OCI-LY3 (cell line): ENCODE results near the gene INHBE.
"Not testable (repeated sequence)": the region's sequence is repeated elsewhere in the genome, so short reads cannot be mapped to it uniquely, and the experiment has no call there.

Experiments used
- H2AFZ ChIP-seq: fragments of 200-600, 300-600 bp; shearing (Covaris generic); 2 replicates; pipeline ENCODE4 v1.6.0; 2014; ENCODE audit warnings: antibody characterized with exemption, low read depth, low read length
- H3K27ac ChIP-seq: fragments of 200-600, 300-600 bp; sonication (generic); 2 replicates; pipeline ENCODE4 v1.5.1; 2014; ENCODE audit warnings: mild to moderate bottlenecking, low read length, moderate library complexity, mixed read lengths
- H3K27me3 ChIP-seq: fragments of 200-600, 300-600 bp; sonication (generic); 2 replicates; pipeline ENCODE4 v1.6.1; 2014; ENCODE audit warnings: low read depth, low read length, mixed read lengths
- H3K36me3 ChIP-seq: fragments of 200-600, 300-600 bp; sonication (generic); replicated peaks from 2 replicates; pipeline ENCODE3; 2014; ENCODE audit warnings: low read depth, low read length, mixed read lengths
- H3K4me1 ChIP-seq: fragments of 300-600, 200-600 bp; sonication (generic); 2 replicates; pipeline ENCODE4 v1.6.1; 2014; ENCODE audit warnings: low read length, mixed read lengths
- H3K4me2 ChIP-seq: fragments of 200-600, 300-600 bp; sonication (generic); 2 replicates; pipeline ENCODE4 v1.6.1; 2014; ENCODE audit warnings: low read length, mixed read lengths
- H3K4me3 ChIP-seq: fragments of 300-600, 200-600 bp; sonication (generic); 2 replicates; pipeline ENCODE4 v1.5.1; 2014; ENCODE audit warnings: antibody characterized with exemption, mild to moderate bottlenecking, low read length, moderate library complexity
- H3K79me2 ChIP-seq: fragments of 300-600, 200-600 bp; shearing (Covaris generic); 2 replicates; pipeline ENCODE4 v1.6.1; 2014; ENCODE audit warnings: mild to moderate bottlenecking, low read length, mixed read lengths
- H3K9ac ChIP-seq: fragments of 300-600, 200-600 bp; shearing (Covaris generic); 2 replicates; pipeline ENCODE4 v1.6.0; 2014; ENCODE audit warnings: mild to moderate bottlenecking, low read length, moderate library complexity
- H3K9me3 ChIP-seq: fragments of 200-600, 300-600 bp; shearing (Covaris generic); 2 replicates; pipeline ENCODE4 v1.6.1; 2014; ENCODE audit warnings: low read length, mixed read lengths; ENCODE audit not compliant: insufficient read depth
- H4K20me1 ChIP-seq: fragments of 200-600, 300-600 bp; sonication (generic); 2 replicates; pipeline ENCODE4 v1.6.1; 2016; ENCODE audit warnings: low read length, mixed read lengths; ENCODE audit not compliant: insufficient read depth
- CTCF ChIP-seq: fragments of 200-600, 300-600 bp; sonication (generic); IDR thresholded peaks from 2 replicates; pipeline ENCODE4 v1.5.1; 2014; ENCODE audit warnings: antibody characterized with exemption, low read length, low read depth
- EZH2phosphoT487 ChIP-seq: fragments of 200-600 bp; shearing (Covaris generic); IDR thresholded peaks from 2 replicates; pipeline ENCODE4 v1.6.1; 2018; ENCODE audit warnings: antibody characterized with exemption, mixed run types, low read depth

Gene INHBE

GRCh38 chr12:57500213-57500612 is 45.1 kb downstream of the INHBE start:
- H3K4me3 ChIP-seq, result no peak overlapping the region
- no peak overlapping the region for H3K4me2 ChIP-seq
- H3K79me2 ChIP-seq, result peaks cover 4% of the 10 kb centered on the region; the same call in 1 of the 2 replicates

GRCh38 chr12:57502311-57502969 is 47.3 kb downstream of the INHBE start:
- H2AFZ ChIP-seq, H3K4me3 ChIP-seq, H3K79me2 ChIP-seq, H3K9me3 ChIP-seq, H3K9ac ChIP-seq, H3K27me3 ChIP-seq, H3K4me2 ChIP-seq, H3K27ac ChIP-seq, H4K20me1 ChIP-seq, H3K4me1 ChIP-seq: not testable (repeated sequence)
- H3K36me3 ChIP-seq, result peaks cover 59% of the 10 kb centered on the region

More at GRCh38 chr12:57500213-57500612, 45.1 kb downstream of the INHBE start:
- H3K27me3 ChIP-seq, result no peaks in the 10 kb centered on the region
- H3K27ac ChIP-seq, result no peak overlapping the region
- no peaks in the 10 kb centered on the region for H3K9me3 ChIP-seq
- H3K4me1 ChIP-seq, result no peaks in the 10 kb centered on the region
- H4K20me1 ChIP-seq, result no peaks in the 10 kb centered on the region
- H3K36me3 ChIP-seq, result peaks cover 58% of the 10 kb centered on the region
- TF ChIP-seq CTCF (no peak), EZH2phosphoT487 (no peak)
- no peak overlapping the region for H2AFZ ChIP-seq
- H3K9ac ChIP-seq, result no peak overlapping the region

- not testable (repeated sequence) for H3K4me3 ChIP-seq, H3K4me2 ChIP-seq, H3K9ac ChIP-seq, H3K79me2 ChIP-seq, H3K27me3 ChIP-seq, H2AFZ ChIP-seq, H3K4me1 ChIP-seq, H3K27ac ChIP-seq, H4K20me1 ChIP-seq, H3K9me3 ChIP-seq
- H3K36me3 ChIP-seq, result peaks cover 34% of the 10 kb centered on the region
Measured at GRCh38 chr12:57506541-57506940, 51.4 kb downstream of the INHBE start.
